22Rv1 (cell line): Measurements from ENCODE around the gene AFDN.

Source experiments
- H3K27ac ChIP-seq: fragments of 450-650 bp; 2 replicates; pipeline ENCODE4 v1.5.1; 2017
- ZFX ChIP-seq: fragments of 450-650 bp; IDR thresholded peaks from 2 replicates; pipeline ENCODE4 v1.6.1; 2017; ENCODE audit warnings: antibody characterized with exemption, borderline replicate concordance
- TF ChIP-seq, protein P1 (sequence below): fragments of 450-650 bp; IDR thresholded peaks from 2 replicates; pipeline ENCODE4 v1.5.1; 2017; ENCODE audit warnings: mild to moderate bottlenecking

Gene AFDN

DNA sequence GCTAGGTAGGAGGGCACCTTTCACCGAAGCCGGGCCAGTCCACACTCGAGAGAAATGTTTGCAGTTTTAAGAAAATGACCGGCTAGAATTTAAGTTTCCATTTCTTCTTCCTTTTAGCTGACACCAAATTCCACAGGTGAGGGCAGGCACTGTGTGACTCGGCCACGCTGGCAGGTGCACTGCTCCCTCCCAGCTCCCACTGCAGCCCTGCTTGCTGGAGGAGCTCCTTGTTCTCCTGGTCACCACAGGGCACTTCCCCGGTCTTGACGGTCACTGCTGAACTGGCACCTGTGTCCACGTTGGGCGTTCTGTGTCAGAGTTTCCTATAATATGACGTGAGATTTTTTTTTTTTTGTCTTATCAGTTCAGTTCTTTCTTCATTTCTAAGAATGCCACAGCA is 167.1 kb downstream of the AFDN start:
- TF ChIP-seq, protein P1, sequence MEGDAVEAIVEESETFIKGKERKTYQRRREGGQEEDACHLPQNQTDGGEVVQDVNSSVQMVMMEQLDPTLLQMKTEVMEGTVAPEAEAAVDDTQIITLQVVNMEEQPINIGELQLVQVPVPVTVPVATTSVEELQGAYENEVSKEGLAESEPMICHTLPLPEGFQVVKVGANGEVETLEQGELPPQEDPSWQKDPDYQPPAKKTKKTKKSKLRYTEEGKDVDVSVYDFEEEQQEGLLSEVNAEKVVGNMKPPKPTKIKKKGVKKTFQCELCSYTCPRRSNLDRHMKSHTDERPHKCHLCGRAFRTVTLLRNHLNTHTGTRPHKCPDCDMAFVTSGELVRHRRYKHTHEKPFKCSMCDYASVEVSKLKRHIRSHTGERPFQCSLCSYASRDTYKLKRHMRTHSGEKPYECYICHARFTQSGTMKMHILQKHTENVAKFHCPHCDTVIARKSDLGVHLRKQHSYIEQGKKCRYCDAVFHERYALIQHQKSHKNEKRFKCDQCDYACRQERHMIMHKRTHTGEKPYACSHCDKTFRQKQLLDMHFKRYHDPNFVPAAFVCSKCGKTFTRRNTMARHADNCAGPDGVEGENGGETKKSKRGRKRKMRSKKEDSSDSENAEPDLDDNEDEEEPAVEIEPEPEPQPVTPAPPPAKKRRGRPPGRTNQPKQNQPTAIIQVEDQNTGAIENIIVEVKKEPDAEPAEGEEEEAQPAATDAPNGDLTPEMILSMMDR, result no peak
- TF ChIP-seq ZFX, result no peak
- H3K27ac ChIP-seq, result no peak overlapping the region

DNA sequence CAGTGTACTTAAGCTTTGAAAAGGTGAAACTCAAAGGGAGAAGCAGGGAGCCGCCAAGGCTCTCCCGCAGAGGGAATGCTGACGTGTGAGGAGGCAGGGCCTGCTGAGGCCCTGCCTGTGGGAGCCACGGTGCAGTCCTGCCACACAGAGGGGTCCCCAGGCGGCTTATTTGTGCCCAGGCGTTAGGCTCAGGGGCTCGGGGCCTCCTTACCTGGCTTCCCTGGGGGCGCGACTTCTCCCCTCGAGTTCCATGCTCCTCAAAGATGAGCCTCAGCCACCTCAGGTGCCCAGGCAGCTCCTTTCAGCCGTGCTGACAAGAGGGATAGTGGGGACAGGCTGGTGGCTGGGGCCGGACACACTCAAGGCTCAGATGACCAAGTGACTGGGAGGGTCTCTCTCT is 168.6 kb downstream of the AFDN start:
- no peak overlapping the region for H3K27ac ChIP-seq
- TF ChIP-seq, protein P1, result no peak
- TF ChIP-seq ZFX, result no peak

DNA sequence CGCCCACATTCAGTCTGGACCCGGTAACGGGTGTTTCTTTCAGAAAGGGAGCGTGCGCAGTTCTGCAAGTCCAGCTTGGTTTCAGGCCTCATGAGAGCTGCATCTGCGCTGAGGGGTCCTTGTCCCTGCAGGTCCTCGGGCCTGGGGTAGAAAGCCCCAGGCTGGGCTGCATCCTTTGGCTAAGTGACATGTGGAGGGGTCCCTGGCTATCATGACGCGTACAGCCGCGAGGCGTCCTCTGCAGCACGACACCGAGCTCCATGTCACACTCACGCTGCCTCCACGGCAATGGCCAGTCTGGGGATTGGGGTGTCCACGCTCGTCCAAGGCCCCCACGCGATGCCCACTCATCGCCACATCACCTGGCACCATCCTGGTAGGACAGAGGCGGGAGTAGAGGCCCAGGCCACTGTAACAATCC is 169.0 kb downstream of the AFDN start:
- no peak overlapping the region for H3K27ac ChIP-seq
- no peak for TF ChIP-seq ZFX
- TF ChIP-seq, protein P1, result no peak

DNA sequence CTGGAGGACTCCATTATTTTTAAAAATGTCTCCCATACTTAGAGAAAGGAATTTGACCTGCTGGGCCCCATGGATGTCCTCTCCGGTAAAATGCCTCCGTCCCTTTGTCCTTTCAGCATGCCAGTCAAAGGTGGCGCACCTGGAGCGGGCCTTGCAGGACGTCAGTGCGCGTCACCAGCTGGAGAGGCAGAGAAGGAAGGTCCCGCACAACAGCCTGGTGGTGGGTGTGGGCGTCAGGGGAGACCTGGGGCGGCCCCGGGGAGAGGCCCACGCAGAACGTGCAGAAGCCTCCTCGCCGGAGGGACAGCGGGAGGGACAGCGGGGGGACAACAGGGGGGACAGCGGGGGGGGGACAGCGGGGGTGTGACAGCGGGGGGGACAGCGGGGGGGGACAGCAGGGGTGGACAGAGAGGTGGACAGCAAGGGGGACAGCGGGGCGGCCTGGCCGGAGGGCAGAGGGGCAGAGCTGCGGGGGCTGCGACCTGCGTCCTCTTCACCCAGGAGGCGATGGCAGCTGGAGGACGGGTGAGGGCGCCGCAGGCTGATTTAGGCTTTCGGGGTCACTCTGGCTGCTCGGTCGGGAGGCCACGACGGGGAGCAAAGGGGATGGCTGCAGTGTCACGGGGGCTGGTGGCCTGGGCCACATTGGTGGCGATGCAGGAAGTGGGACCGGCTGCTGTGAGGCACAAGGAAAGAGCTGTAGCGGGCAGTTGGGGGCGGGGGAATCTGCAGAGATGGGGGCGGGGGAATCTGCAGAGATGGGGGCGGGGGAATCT is 169.9 kb downstream of the AFDN start:
- H3K27ac ChIP-seq, result no peak overlapping the region
- TF ChIP-seq, protein P1, result no peak
- no peak for TF ChIP-seq ZFX

DNA sequence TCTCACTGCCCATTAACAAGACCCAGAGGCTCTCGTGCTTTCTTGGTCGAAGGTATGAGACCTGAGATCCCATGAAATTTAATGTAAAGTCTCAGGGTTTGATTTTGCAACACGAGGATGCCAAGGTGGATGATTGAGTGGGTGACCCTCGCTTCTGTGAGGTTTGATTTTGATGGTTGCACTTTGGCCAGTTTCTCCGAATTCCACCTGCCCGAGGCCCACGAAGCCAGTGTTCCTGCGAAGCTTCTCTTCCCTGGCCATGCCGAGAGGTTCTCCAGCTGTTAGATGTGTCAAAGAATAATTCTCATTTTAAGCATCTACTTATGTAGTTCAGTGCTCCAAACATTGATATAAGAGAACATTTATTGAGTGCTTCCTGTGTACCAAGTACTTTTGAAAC is 170.9 kb downstream of the AFDN start, which contains the start of gene KIF25:
Gene KIF25 (plus strand): TSS at position 30 of the 400 bp plus-strand sequence. CDS start 31,915 bp downstream, outside the sequence.
- TF ChIP-seq ZFX, result no peak
- TF ChIP-seq, protein P1, result no peak
- no peak within 1 kb of the TSS for H3K27ac ChIP-seq

DNA sequence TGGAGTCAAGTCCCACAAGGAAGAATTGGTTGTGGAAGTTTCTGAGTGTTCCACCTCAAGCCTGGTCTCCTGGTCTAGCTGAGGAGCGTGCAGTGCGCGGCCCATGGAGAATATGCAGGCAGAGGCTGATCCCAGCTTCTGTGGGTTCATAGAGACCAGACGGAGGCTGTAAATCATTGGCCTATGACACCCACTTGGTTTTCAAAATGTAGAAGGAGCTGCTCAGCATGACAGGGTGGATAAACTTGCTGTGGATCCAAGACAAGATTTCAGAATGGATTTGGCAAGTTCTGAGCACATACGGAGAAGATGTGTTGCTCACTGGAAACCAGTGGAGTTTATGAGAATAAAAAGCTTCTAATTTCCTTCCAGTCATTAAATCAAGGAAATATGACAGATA is 171.5 kb downstream of the AFDN start:
- no peak overlapping the region for H3K27ac ChIP-seq
- TF ChIP-seq, protein P1, result no peak
- no peak for TF ChIP-seq ZFX
